GM06990 (cell line): Measurements from ENCODE around the gene BEGAIN.
A peak's percentile ranks its signal among the peaks of the same experiment; 100 is the strongest.

ENCODE experiments used
- DNase-seq: peaks from one replicate; pipeline ENCODE4 v3.0.0-alpha.2; 2011; ENCODE audit not compliant: insufficient read length; ENCODE audit errors: extremely low read depth
- H3K27me3 ChIP-seq: replicated peaks from 2 replicates; pipeline ENCODE4 v1.6.0; 2011; ENCODE audit warnings: low read length; ENCODE audit not compliant: control insufficient read depth, insufficient read depth
- H3K36me3 ChIP-seq: 2 replicates; pipeline ENCODE4 v1.5.1; 2011; ENCODE audit warnings: low read length; ENCODE audit not compliant: control insufficient read depth, insufficient read depth
- H3K4me3 ChIP-seq: replicated peaks from 2 replicates; pipeline ENCODE4 v1.5.1; 2011; ENCODE audit warnings: low read depth, mild to moderate bottlenecking, control low read depth, low read length
- CTCF ChIP-seq: IDR thresholded peaks from 2 replicates; pipeline ENCODE4 v1.5.1; 2011; ENCODE audit warnings: low read length, control low read depth, mild to moderate bottlenecking, inconsistent platforms; ENCODE audit not compliant: insufficient read depth, poor library complexity, severe bottlenecking

Gene BEGAIN

GRCh38 chr14:100532154-100532861 lies 54.9 kb downstream of the BEGAIN start:
- no peaks in the 10 kb centered on the region for H3K27me3 ChIP-seq
- H3K4me3 ChIP-seq: no peak overlapping the region
- TF ChIP-seq CTCF: no peak
- no peaks in the 10 kb centered on the region; the same call in 1 of the 2 replicates for H3K36me3 ChIP-seq
- no peak for DNase-seq

GRCh38 chr14:100531152-100532121 lies 55.8 kb downstream of the BEGAIN start:
- DNase-seq: peak; percentile 1
- no peaks in the 10 kb centered on the region for H3K27me3 ChIP-seq
- no peak for TF ChIP-seq CTCF
- H3K4me3 ChIP-seq: no peak overlapping the region
- no peaks in the 10 kb centered on the region; the same call in 1 of the 2 replicates for H3K36me3 ChIP-seq

- no peak for TF ChIP-seq CTCF
- H3K36me3 ChIP-seq: no peaks in the 10 kb centered on the region; the same call in 1 of the 2 replicates
Observed at GRCh38 chr14:100530270-100531072, 56.7 kb downstream of the BEGAIN start.

GRCh38 chr14:100529561-100530031 lies 57.6 kb downstream of the BEGAIN start:
- Histone ChIP-seq H3K36me3 (no peaks in the 10 kb centered on the region; the same call in 1 of the 2 replicates), H3K4me3 (no peak overlapping the region), H3K27me3 (no peaks in the 10 kb centered on the region)
- DNase-seq: peak; percentile 3
- TF ChIP-seq CTCF: no peak

More at GRCh38 chr14:100530270-100531072, 56.7 kb downstream of the BEGAIN start:
- Histone ChIP-seq H3K27me3 (no peaks in the 10 kb centered on the region), H3K4me3 (no peak overlapping the region)
- no peak for DNase-seq

- Histone ChIP-seq H3K4me3 (no peak overlapping the region), H3K27me3 (no peaks in the 10 kb centered on the region), H3K36me3 (no peaks in the 10 kb centered on the region; the same call in 1 of the 2 replicates)
- DNase-seq: peak; percentile 1
- TF ChIP-seq CTCF: no peak
Observed at GRCh38 chr14:100528962-100529560, 58.2 kb downstream of the BEGAIN start.
